Left hindlimb (tissue), 1 donor: Measurements from ENCODE around the gene CAMK1D.
"Not testable (repeated sequence)": the region's sequence is repeated elsewhere in the genome, so short reads cannot be mapped to it uniquely, and the experiment has no call there.

Experiments used
- DNase-seq: peaks from one replicate; pipeline ENCODE4 v3.0.0-alpha.2; 2018

CAMK1D gene

GRCh38 chr10:12341526-12341925 lies 7.8 kb upstream of the CAMK1D start:
- DNase-seq: no peak

DNA sequence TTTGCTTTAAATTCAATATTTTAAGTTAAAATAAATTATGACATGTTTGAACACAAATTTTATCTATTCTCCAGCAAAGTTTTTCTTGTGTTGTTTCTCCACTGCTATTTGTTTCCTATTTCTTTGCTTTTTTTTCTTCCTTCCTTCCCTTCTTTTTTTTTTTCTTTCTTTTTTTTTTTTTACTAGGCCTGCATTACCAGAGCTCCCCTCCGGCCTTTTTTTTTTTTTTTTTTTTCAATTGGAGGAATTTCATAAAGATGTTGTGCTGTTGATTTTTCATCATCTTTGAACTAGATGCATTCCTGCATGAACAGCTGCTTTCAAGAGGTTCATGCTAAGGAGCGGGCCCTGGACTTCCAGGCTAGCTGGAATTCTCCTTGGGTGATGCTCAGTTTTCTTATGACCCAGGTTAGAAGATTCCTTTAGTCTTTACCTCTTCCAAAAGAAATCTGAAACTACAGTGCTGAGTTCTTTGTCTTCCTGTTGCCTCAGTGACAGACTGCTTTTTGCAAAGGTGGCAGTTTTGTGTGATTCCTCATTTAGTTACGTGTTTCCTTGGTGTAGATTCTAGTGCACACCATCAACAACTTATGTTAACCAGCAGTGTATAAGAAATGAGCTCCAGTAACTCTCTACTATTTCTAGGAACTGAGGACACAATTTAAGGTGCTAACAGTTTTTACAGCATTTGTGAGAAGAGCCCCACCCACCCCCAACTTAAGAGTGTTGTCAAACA lies 4.8 kb upstream of the CAMK1D start:
- DNase-seq: no peak

DNA sequence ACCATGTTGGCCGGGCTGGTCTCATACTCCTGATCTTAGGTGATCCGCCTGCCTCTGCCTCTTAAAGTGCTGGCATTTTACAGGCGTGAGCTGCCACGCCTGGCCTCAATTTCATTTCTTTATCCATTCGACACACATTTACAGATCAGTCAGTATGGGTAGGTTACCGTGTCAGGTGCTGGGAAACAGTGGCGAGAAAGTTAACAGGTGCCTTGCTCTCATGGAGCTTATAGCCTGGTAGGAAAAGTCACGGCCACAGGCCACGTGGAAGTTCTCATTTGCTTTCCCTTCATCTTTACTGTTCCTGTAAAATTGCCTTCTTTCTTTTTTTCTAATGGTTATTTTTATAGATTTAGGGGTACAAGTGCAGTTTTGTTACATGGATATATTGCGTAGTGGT lies 2.6 kb upstream of the CAMK1D start:
- no peak for DNase-seq

- no peak for DNase-seq
Observed at GRCh38 chr10:12348294-12348869, 965 bp upstream of the CAMK1D start.

- DNase-seq: no peak
Observed at GRCh38 chr10:12349629-12350166, 351 bp downstream of the CAMK1D start.

DNA sequence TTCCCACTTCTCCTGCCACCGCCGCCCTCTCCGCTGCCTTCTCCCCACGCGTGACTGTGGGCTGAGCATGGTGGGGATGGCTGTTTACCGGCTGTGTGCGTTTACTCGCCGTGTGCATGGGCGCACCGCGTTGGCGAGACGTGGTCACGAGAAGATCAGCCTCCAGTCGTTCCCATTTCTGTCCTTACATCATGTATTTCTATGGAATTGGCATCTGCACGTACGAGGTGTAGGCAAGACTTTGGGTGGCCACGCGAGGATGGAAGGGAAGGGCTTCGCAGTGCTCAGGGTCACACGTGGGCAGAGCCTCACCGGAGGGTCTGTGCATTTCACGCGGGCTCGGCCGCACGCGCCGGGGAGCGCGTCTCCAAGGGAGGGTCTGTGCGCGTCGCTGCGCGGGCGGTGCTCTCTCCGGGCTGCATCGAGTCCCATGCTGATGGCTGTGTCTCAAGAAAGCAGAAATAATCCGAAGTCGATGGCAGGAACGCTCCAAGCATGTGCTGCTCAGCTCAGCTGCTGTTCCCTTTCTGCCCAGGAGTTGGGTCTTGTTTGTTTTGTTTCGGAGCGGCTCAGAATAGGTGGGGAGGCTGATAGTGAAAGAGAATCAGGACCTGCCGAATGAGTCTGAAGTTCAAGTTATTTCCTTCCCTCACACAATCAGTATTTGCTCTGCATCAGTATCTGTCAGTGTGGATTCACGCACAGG lies 973 bp downstream of the CAMK1D start:
- peak; percentile 52 for DNase-seq

- no peak for DNase-seq
Observed at GRCh38 chr10:12350925-12351324, 1.6 kb downstream of the CAMK1D start.

- no peak for DNase-seq
Observed at GRCh38 chr10:12351447-12351846, 2.1 kb downstream of the CAMK1D start.

DNA sequence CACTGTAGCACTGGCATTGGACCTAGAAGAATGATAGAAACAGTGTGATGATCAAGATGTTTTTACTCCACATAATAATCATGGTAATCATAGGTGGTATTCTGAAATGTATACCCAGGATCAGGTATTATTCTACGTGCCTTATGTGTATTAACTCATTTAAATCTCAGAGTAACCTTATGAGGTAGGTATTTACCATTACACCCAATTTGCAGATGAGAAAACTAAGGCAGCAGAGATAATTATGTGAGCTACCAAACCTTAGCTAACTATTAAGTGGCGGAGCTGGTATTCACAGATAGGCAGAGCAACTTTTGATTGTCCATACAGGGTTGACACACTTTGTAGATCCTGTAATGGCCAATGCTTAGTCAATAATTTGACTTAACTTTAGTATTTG lies 2.5 kb downstream of the CAMK1D start:
- DNase-seq: no peak

GRCh38 chr10:12353399-12354242 lies 4.3 kb downstream of the CAMK1D start:
- DNase-seq: no peak

- not testable (repeated sequence) for DNase-seq
Observed at GRCh38 chr10:12354696-12355095, 5.3 kb downstream of the CAMK1D start.

GRCh38 chr10:12355384-12355783 lies 6.0 kb downstream of the CAMK1D start:
- no peak for DNase-seq

DNA sequence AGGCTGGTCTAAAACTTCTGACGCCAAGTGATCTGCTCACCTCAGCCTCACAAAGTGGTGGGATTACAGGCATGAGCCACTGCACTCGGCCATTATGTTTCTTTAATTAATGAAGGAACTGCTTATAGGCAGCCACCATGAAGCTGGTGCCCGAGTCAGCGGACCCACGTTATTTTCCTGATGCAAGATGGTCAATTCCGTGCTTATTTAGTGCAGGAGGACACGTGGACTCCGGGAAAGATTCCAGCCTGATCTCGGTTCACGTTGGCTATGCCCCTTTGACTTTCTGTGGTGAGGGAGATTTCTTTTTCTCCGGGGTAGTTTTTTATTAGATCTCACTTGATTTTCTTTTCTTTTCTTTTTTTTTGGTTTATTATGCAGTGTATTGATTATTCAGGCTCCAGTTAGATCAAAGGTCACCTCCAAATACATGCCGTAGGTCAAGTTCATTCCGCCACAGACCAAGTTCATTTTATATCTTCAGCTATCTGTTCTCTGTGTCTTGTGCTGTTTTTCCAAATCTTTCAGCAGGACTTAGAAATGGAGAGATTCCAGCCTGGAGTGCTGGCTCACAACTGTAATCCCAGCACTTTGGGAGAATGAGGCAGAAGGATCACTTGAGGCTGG lies 8.3 kb downstream of the CAMK1D start:
- DNase-seq: no peak

DNA sequence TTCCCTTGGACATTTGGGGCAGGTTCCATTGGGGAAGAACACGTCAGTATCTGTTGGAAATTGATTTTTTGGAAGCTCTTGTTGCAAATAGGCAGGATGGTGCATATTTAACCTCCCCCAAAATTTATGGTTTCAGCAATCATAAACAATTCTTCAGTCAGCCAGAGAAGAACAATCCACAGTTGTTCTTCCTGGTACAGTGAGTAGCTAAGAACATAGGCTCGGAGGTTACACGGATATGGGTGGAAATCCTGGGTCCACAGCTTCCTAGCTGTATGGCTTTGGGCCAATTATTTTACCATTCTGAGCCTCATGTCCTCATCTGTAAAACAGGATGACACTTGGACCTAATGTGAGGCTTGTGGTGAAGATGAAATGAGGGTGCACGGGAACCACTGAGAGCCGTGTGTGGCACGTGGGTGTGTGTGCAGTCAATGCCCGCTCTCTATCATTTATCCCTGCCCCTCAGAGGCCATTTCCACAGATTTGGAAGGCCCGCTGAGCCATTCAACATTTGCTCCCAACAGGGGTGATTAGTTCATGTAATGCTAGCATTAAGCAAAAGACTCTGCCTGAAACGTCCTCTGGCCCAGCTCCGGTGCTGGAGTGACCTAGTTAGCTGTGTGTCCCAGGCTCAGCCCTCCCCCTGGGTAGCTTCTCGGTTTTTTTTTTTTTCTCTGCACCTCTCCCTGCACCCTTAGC lies 9.7 kb downstream of the CAMK1D start:
- no peak for DNase-seq

GRCh38 chr10:12360461-12360860 lies 11.1 kb downstream of the CAMK1D start:
- no peak for DNase-seq

- DNase-seq: not testable (repeated sequence)
Observed at GRCh38 chr10:12361115-12361514, 11.8 kb downstream of the CAMK1D start.

GRCh38 chr10:12364559-12364958 lies 15.2 kb downstream of the CAMK1D start:
- no peak for DNase-seq

DNA sequence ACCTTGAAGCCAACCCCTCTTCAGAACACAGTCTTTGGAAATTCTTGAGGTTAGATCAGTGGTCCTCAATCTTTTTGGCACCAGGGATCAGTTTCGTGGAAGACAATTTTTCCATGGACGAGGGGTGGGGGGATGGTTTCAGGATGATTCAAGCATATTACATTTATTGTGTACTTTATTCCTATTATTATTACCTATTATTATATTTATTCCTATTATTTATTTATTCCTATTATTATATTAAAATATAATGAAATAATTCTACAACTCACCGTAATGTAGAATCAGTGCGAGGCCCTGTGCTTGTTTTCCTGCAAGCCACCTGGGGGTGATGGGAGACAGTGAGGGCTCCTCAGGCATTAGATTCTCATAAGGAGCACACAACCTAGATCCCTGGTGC lies 17.9 kb downstream of the CAMK1D start:
- DNase-seq: no peak

DNA sequence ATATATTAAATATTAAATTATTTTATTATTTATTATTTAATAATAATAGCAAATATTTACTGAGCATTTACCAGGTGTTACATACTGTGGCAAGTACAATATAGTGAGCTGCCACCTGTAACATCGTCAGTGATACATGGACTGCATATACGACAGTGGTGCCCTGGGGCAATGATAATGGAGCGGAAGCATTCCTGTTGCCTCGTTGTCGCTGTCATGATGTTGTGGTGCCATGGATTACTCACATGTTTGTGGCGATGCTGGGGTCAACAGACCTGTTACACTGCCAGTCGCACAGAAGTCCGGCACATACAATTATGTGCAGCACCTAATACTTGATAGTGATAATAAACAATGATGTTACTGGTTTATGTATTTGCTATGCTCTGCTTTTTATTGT lies 20.6 kb downstream of the CAMK1D start:
- DNase-seq: no peak

- no peak for DNase-seq
Observed at GRCh38 chr10:12372846-12373245, 23.5 kb downstream of the CAMK1D start.

- no peak for DNase-seq
Observed at GRCh38 chr10:12375076-12375504, 25.7 kb downstream of the CAMK1D start.

DNA sequence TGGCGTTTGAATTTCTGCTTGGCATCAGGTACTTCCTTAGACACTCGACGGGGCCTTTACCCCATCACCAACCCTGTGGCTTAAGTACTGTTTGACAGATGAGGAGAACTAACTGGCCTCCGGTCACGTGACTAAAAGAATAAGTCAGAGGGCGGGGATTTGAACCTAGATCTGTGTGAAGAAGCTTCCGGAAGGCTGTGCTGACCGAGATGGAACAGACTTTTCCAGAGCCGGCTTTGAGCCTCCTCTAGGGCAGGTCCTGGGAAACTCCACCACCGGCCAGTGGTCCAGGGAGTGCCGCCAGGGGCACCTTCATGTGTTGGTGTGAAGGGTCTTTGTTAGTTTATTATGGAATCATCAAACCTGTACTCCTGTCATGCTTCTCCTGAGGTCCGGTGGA lies 26.9 kb downstream of the CAMK1D start:
- no peak for DNase-seq
